Measurements from ENCODE around the gene POLE. TPM values are rescaled to one million over a fixed set of nuclear protein-coding genes. Genes with fewer than 3 reads are reported as not detected.

POLE gene
- total RNA-seq, 1 experiment from 2014 or later: 167 TPM

GRCh38 chr12:132711080-132711843 lies 24.1 kb upstream of the POLE start:
- ChIA-PET CTCF (interaction anchor here (0.7 kb wide), 1 partner anchor 319 kb away, joined by 3 read pairs; no protein-coding TSS in a partner anchor), POLR2A (no interaction called here)
- Histone ChIP-seq H3K4me3 (ENCODE audit: low read depth, low read length) (peak overlapping the region; percentile 91), H3K36me3 (ENCODE audit: control insufficient read depth, insufficient read depth, low read length) (no peaks in the 10 kb centered on the region; the same call in 1 of the 2 replicates), H3K4me1 (no peaks in the 10 kb centered on the region), H3K27me3 (replicated peaks; ENCODE audit: control insufficient read depth, insufficient read depth, low read length) (no peaks in the 10 kb centered on the region), H3K9me3 (no peaks in the 10 kb centered on the region)
- Mint-ChIP-seq H3K27ac (ENCODE audit: unreplicated experiment) (no peak overlapping the region), H3K27me3 (ENCODE audit: insufficient read depth, unreplicated experiment) (no peaks in the 10 kb centered on the region), H3K9me3 (ENCODE audit: unreplicated experiment) (no peaks in the 10 kb centered on the region), H3K4me1 (ENCODE audit: low read depth, unreplicated experiment) (no peaks in the 10 kb centered on the region), H3K4me3 (ENCODE audit: unreplicated experiment) (peak overlapping the region; percentile 99), H3K36me3 (ENCODE audit: insufficient read depth, unreplicated experiment) (peaks cover 58% of the 10 kb centered on the region)
- TF ChIP-seq CTCF (IDR thresholded peaks at IDR 0.05; ENCODE audit: insufficient read depth in 1 of 2, low read depth in 1 of 2, low read length in 1 of 2, severe bottlenecking in 1 of 2, unreplicated experiment in 1 of 2): no peak
- BruUV-seq (replicated peaks): no TSS peak
- DNase-seq: peak in 1 of 2 experiments; percentile 50
- intact Hi-C loops (cut with micrococcal nuclease; ENCODE audit: unreplicated experiment): loop anchor here (2.0 kb wide), 1 partner anchor 24 kb away; the partner anchor contains the start of genes POLE and PXMP2

- no TSS peak for BruUV-seq (replicated peaks)
- Histone ChIP-seq H3K4me1 (no peaks in the 10 kb centered on the region), H3K27me3 (replicated peaks; ENCODE audit: control insufficient read depth, insufficient read depth, low read length) (no peaks in the 10 kb centered on the region), H3K4me3 (ENCODE audit: low read depth, low read length) (peak within 1 kb of the TSS; percentile 91), H3K9me3 (no peaks in the 10 kb centered on the region), H3K36me3 (ENCODE audit: control insufficient read depth, insufficient read depth, low read length) (no peaks in the 10 kb centered on the region; the same call in 1 of the 2 replicates)
- no peaks in the 10 kb centered on the region for H3K27me3 Mint-ChIP-seq (ENCODE audit: insufficient read depth, unreplicated experiment)
- no peaks in the 10 kb centered on the region for H3K4me1 Mint-ChIP-seq (ENCODE audit: low read depth, unreplicated experiment)
- peak within 1 kb of the TSS; percentile 99 for H3K4me3 Mint-ChIP-seq (ENCODE audit: unreplicated experiment)
- POLR2A ChIA-PET: no interaction called here
- H3K36me3 Mint-ChIP-seq (ENCODE audit: insufficient read depth, unreplicated experiment): peaks cover 51% of the 10 kb centered on the region
- peak within 1 kb of the TSS; percentile 95 for H3K27ac Mint-ChIP-seq (ENCODE audit: unreplicated experiment)
- CTCF ChIA-PET: no interaction called here
- no peak for TF ChIP-seq CTCF (IDR thresholded peaks at IDR 0.05; ENCODE audit: insufficient read depth in 1 of 2, low read depth in 1 of 2, low read length in 1 of 2, severe bottlenecking in 1 of 2, unreplicated experiment in 1 of 2)
- DNase-seq: peak; percentile 92
- intact Hi-C loops (cut with micrococcal nuclease; ENCODE audit: unreplicated experiment): loop anchor here (2.0 kb wide), 1 partner anchor 24 kb away; the partner anchor contains the start of genes POLE and PXMP2
- H3K9me3 Mint-ChIP-seq (ENCODE audit: unreplicated experiment): no peaks in the 10 kb centered on the region
Measured at GRCh38 chr12:132710405-132711079, 23.4 kb upstream of the POLE start, which contains the start of gene PGAM5. TSS of gene PGAM5 (plus strand) at chr12:132710842. CDS start at chr12:132710877, 35 bp downstream.

- Mint-ChIP-seq H3K4me3 (ENCODE audit: unreplicated experiment) (peak overlapping the region; percentile 99), H3K36me3 (ENCODE audit: insufficient read depth, unreplicated experiment) (peaks cover 46% of the 10 kb centered on the region), H3K27me3 (ENCODE audit: insufficient read depth, unreplicated experiment) (no peaks in the 10 kb centered on the region), H3K27ac (ENCODE audit: unreplicated experiment) (peak overlapping the region; percentile 95), H3K4me1 (ENCODE audit: low read depth, unreplicated experiment) (no peaks in the 10 kb centered on the region), H3K9me3 (ENCODE audit: unreplicated experiment) (no peaks in the 10 kb centered on the region)
- H3K27me3 ChIP-seq (replicated peaks; ENCODE audit: control insufficient read depth, insufficient read depth, low read length): no peaks in the 10 kb centered on the region
- POLR2A ChIA-PET: no interaction called here
- no peak for DNase-seq
- peak overlapping the region; percentile 91 for H3K4me3 ChIP-seq (ENCODE audit: low read depth, low read length)
- H3K4me1 ChIP-seq: no peaks in the 10 kb centered on the region
- TSS peak; percentile 89 for BruUV-seq (replicated peaks)
- intact Hi-C loops (cut with micrococcal nuclease; ENCODE audit: unreplicated experiment): loop anchor here (2.0 kb wide), 1 partner anchor 23 kb away; the partner anchor contains the start of genes POLE and PXMP2
- no peak for TF ChIP-seq CTCF (IDR thresholded peaks at IDR 0.05; ENCODE audit: insufficient read depth in 1 of 2, low read depth in 1 of 2, low read length in 1 of 2, severe bottlenecking in 1 of 2, unreplicated experiment in 1 of 2)
- H3K9me3 ChIP-seq: no peaks in the 10 kb centered on the region
- CTCF ChIA-PET: no interaction called here
- H3K36me3 ChIP-seq (ENCODE audit: control insufficient read depth, insufficient read depth, low read length): no peaks in the 10 kb centered on the region; the same call in 1 of the 2 replicates
Measured at GRCh38 chr12:132710043-132710404, 22.9 kb upstream of the POLE start.

All from Caco-2 (cell line).